ENCODE data around the gene AMIGO1.

The AMIGO1 gene

GRCh38 chr1:109509176-109510134, at the start of gene AMIGO1:
AMIGO1 (minus strand) TSS chr1:109509727; CDS start chr1:109508912, 815 bp downstream.
- no peak for DNase-seq (ENCODE audit: low read depth in 2 of 2)

- no peak for DNase-seq (ENCODE audit: low read depth in 2 of 2)
Measured at GRCh38 chr1:109557520-109557919, 48.0 kb upstream of the AMIGO1 start.

DNA sequence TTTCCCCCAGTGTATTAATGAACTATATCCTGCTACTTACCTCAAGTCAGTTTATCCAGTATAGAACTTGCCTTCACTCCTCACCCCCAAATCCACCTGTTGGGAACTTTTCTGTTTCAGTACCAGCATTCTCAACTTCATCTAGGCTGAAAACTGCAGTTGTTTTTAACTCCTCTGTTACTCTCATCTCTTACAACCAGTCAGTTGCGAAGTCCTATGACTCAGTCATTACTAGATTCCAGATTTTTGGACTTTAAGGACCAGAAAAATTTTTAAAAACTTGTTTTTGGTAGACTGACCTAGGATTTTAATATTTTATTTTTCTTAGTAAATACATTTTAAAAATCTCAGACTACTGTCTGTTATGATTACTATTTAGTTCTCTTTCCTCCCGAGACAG, 47.0 kb upstream of the AMIGO1 start:
- no peak for DNase-seq (ENCODE audit: low read depth in 2 of 2)

DNA sequence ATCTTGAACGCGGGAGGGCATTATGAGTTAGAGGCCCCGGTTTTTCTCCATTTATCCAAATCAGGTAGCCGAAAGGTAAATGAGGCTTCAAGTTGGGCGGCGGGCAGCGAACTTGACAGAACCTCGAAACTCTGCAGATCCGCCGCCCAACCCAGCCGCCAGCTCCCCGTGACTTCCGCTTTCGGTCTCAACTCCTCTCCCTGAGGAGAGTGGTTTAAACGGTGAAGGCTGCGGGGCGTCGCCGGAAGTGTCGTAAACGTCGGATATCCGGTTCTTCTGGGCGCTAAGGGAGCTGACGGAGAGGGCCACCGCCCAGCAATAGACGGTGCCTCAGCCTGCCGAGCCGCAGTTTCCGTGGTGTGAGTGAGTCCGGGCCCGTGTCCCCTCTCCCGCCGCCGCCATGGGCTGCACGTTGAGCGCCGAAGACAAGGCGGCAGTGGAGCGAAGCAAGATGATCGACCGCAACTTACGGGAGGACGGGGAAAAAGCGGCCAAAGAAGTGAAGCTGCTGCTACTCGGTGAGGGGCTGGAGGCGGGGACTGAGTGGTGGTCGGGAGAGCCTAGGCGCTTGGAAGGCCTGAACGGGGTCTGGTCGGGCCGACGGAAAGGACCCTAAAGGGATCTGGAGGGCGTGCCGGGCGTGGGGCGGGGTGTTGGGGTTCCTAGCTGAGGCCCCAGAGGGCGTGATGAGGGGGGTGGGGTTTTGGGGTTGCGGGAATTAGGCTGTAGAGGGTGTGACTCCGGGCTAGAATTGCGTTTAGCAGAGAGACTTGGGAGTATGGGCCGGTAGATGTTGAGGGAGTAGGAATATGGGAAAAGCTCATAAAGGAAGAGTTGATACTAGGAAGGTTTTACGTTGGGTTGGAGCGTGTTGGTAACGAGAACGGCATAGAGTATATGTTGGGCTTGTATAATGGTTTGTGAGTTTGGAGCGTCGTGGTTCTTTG, 39.1 kb upstream of the AMIGO1 start, which contains the start of gene GNAI3:
Gene GNAI3 (plus strand): TSS at position 295 of the 947 bp plus-strand sequence. CDS start 106 bp downstream, at position 401.
- peak; percentile 80 to 82 for DNase-seq (ENCODE audit: low read depth in 2 of 2)

DNA sequence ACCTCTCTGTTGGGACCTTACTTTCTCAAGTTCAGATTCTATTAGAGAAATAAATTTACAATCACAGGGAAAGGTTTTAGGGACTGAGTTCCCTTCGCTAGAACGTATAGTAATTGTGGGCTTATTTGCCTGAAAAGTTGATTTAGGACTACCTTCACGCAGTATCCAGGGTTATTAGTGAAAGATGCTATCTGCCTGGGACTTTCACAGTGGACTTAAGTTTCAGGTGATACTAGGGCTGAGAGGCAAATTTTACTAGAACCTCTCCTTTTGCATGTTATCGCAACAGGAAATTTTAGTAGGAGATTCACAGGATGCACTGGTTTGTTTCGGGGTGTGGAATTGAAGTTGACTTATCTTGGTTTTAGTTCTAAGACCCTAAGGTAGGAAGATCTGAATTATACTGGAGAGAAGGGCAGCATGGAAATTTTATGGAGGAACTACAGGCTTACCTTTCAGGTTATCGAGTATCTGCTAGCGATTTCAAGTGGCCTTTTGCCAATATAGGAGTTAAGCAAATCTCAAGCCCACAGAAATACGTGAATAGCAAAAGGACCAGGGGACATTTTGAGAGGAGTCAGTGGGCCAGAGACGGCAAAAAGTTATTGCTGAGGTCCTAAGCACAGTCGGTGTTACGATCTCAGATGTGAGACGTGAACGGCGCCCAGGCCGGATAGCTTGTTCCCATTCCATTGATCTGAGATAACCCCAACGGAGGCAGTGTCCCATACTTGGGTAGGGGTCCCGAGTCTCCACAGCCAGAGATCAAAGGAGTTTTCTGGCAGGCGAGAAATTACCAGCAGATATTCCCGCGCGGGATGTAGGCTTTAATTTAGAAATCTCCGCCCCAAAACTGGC, 38.2 kb upstream of the AMIGO1 start:
- DNase-seq (ENCODE audit: low read depth in 2 of 2): no peak

DNA sequence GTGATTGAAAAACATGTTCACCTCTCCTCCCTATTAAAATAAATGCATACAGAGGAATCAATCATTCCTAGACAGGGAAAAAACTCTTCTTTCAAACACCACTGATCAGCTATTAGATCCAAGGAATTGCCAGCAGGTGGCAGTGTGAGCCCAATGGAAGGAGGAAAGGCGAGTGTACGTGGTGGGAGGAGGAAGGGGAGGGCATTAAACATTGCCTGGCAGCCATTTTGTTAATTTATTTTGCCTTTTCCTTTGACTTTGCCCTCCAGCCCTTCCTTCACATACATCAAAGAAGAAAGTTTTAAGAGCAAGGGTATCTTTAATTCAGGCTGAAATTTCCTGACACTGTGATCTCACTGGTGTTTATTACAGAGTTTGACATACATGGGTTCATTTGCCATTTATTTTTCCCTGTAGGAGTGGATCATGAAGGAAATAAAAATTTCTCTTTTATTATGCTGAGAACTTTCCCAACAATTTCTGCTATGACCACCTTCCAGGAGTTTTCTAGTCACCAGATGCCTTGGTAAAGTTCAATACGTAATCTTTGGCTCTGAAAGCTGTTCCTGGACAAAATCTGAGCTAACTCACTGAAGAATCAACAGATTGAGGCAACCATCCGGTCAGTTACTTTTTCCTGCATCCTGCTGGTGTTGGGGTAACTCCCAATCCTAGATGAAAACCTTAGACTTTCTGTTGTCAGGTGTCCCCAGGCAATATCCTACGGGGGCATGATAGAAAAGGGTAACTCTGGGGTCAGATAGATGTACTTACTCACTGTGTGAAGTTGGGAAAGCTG, 37.0 kb upstream of the AMIGO1 start:
- DNase-seq (ENCODE audit: low read depth in 2 of 2): peak; percentile 64 to 68

GRCh38 chr1:109543988-109544735, 34.6 kb upstream of the AMIGO1 start:
- DNase-seq (ENCODE audit: low read depth in 2 of 2): no peak

GRCh38 chr1:109543283-109543987, 33.9 kb upstream of the AMIGO1 start:
- no peak for DNase-seq (ENCODE audit: low read depth in 2 of 2)

DNA sequence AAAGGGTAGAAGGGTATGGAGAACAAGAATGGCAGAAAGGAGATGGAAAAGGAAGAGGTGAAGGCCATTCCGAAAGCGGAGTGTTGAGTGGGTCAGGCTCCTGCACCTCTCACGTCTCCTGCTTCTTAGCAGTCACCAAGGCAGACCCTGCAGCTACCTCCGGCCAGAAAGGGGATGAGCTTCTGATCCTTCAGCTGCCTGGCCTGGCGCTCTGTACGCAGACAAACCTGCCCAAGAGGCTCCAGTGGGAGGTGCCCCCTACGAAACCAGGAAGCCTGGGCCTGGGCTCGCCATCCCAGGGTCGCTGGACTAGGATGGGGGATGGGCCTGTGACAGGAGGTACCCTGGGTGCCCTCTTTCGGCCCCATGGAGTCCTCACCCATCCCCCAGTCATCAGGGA, 33.1 kb upstream of the AMIGO1 start:
- DNase-seq (ENCODE audit: low read depth in 2 of 2): no peak

DNA sequence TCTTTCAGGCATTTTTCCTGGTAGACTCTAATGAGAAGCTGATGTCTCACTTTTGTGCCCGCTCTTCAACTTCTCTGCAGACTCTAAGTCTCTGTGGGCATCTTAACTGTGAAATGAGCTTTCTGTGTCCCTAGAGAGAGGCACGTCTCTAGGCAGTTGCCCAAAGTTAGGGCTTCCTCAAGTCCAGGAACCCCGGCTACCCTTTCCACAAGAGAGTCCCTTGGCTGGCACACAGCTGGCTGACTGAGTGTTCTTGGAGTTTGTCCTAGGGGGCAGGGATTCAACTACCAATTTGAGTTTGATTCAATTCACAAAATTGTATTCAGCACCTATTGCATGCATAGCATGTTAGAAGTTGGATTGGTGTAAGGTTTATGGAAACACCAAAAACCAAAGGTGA, 31.6 kb upstream of the AMIGO1 start:
- no peak for DNase-seq (ENCODE audit: low read depth in 2 of 2)

- DNase-seq (ENCODE audit: low read depth in 2 of 2): no peak
Measured at GRCh38 chr1:109539676-109540075, 30.1 kb upstream of the AMIGO1 start, which contains the start of gene GPR61. GPR61 (plus strand) TSS chr1:109539872; CDS start chr1:109543023, 3,151 bp downstream.

DNA sequence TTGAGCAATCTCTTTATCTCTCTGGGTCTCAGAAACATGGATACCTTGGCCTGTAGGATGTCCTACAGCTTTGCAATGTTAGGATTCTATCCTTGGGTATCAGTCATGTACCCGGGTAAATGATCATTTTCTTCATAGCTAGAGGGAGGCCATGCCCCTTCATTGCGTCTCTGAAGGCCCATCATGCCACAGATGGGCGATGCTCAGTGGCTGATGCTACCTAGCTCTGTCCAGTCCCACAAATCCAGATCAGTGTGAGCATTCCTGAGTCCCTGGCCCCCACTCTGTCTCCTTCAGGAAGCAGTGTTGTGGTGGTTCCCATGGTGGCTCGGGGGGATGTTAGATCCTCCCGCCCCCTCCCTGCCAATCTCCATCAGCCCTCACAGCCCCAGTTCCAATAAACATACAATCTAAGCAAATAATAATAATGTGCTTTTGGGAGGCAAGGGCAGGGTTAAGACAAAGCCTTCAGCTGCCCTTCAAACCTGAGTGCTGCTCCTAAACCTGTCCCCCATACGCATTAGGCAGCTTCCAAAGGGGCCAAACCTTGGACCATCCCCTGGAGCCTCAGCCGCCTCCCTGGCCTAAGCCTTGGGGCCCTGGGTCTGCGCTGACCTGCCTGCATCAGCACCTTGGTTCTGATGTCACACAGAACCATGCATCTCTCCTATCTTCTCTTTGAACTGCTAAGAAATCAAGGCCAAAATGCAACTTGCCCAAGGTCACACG, 29.5 kb upstream of the AMIGO1 start:
- no peak for DNase-seq (ENCODE audit: low read depth in 2 of 2)

DNA sequence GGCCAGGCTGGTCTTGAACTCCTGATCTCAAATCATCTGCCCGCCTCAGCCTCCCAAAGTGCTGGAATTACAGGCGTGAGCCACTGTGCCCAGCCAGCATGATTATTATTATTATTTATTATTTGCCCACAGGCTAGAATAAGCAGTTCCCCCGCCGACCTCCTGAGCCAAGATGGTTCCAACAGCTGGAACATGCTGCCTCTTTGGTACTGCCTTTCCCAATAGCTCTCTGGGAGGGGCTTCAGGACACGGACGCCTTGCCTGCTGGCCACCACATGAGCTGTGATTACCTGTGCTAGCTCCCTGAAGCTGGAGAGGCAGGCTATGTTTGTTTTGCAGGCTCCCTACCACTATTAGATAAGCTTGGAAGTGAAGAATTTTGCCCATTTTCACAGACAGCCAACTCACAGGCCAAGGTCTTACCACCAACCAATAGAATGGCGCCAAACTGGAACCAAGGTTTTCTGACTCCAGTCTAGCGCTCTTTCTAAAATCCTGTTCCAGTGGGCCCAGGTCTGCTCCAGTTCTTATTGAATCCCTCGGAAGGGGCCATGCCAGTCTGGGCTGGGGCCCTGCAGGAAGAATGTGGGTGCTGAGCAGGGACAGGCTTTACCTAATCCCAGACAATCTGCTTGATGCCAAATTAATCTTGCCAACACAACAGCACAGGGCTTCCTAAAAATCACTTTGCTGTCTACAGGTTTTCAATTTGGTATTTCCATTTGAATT, 28.1 kb upstream of the AMIGO1 start:
- DNase-seq (ENCODE audit: low read depth in 2 of 2): no peak

DNA sequence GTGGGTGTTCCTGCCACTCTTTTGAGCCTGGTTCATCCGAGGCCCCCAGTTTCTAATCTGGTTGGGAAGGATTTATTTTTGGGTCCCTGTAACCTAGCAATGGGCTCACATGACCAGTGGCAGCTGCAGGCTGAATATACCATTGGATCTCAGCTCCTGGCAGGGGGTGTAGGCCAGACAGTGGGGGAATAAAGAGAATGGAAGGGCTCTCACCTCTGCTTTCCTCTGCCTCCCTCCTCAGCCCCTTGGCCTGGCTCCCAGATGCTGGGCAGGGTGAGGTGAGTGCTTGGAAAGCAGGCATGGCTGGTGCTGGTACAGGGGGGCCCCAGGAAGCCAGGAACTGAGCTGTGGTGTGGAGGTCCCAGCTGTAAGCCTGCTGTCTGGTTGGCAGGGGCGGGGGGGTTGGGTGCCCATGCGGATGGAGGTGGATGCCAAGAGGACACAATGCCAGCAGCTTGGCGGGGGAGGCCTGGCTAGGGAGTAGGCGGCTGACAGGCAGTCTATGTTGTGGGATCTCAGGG, 26.5 kb upstream of the AMIGO1 start:
- DNase-seq (ENCODE audit: low read depth in 2 of 2): no peak

DNA sequence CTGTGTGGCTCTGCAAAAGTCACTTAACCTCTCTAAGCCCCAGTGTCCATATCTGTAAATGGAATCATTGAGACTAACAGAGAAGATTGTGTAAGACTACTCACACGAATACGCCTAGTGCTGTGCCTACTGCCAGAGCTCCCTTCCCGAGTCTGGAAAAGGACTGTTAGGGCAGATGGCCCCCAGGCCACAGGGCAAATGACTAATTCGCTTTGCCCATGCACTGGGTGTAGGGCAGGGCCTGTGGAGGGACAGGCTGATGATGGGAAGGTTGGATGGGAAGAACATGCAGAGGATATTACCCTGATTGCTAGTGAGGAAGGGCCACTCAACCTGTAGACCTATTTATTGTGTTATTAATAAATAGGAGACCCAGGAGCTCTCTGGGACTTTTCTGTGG, 26.0 kb upstream of the AMIGO1 start:
- DNase-seq (ENCODE audit: low read depth in 2 of 2): no peak

DNA sequence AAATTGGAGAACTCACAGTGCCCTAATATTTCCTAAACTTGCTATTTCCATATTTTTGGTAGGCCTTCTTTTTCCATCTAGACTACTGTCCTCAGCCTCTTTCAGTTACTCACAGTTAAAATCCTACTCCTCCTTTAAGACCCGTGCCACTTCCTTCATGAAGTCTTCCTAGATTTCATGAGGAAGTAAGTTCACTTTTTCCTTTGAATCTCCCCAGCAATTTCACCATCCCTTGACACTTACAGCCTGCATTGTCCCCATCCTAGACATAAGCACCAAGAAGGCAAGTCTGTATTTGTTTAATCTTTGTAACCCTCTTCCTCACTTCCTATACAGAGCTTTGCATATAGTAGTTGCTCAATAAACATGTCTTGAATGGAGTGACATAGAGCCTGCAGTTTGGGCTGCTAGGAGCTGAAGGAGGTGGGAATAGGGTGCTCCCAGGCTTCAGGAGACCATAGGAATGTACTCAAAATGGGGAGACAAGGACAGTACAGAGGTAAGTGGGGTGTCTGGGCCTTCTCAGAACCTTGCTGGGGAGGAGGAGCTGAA, 24.9 kb upstream of the AMIGO1 start:
- DNase-seq (ENCODE audit: low read depth in 2 of 2): no peak

All from fibroblast of skin of left biceps (primary cell).